C4-2B (cell line): ENCODE results near the gene STK40.
A peak's percentile ranks its signal among the peaks of the same experiment; 100 is the strongest.

Source experiments
- H3K27ac ChIP-seq: fragments of 450-650 bp; 2 replicates; pipeline ENCODE4 v1.5.1; 2017
- ZFX ChIP-seq: fragments of 450-650 bp; IDR thresholded peaks from 2 replicates; pipeline ENCODE4 v1.6.1; 2017
- TF ChIP-seq, protein P1 (sequence below): fragments of 450-650 bp; conservative IDR thresholded peaks from 2 replicates; pipeline ENCODE4 v1.5.1; 2017; ENCODE audit warnings: mild to moderate bottlenecking

STK40 gene

DNA sequence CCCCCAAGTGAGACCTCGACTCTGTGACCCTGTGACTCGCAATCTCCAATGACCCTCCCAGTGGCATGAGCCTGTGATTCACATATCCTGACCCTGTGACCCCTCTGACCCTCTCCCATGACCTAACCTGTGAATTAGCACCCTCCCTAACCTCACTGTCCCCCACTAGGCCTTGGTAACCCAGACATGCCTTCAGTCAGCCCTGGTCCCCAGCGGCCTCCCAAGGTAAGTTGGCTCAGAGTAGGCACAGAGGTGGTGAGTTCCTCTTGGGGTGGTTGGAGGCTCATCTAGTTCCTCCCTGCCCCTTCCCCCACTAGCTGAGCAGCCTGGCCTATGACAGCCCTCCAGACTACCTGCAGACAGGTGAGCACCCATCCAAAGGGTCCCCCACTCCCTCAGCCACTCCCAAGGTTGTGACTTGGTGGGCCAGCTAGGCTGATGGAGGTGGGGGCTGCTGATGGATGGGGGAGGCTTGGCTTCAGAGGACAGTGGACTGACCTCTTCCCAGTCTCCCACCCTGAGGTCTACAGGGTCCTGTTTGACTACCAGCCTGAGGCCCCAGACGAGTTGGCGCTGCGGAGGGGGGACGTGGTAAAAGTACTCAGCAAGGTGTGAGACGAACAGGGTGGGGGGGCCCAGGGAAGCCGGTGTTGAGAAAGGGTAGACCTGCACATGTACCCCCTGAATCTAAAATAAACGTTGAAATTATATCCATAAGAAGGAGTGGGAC lies 78.0 kb downstream of the STK40 start:
- TF ChIP-seq, protein P1, sequence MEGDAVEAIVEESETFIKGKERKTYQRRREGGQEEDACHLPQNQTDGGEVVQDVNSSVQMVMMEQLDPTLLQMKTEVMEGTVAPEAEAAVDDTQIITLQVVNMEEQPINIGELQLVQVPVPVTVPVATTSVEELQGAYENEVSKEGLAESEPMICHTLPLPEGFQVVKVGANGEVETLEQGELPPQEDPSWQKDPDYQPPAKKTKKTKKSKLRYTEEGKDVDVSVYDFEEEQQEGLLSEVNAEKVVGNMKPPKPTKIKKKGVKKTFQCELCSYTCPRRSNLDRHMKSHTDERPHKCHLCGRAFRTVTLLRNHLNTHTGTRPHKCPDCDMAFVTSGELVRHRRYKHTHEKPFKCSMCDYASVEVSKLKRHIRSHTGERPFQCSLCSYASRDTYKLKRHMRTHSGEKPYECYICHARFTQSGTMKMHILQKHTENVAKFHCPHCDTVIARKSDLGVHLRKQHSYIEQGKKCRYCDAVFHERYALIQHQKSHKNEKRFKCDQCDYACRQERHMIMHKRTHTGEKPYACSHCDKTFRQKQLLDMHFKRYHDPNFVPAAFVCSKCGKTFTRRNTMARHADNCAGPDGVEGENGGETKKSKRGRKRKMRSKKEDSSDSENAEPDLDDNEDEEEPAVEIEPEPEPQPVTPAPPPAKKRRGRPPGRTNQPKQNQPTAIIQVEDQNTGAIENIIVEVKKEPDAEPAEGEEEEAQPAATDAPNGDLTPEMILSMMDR, result no peak
- peak overlapping the region; percentile 70; the same call in 1 of the 2 replicates for H3K27ac ChIP-seq

DNA sequence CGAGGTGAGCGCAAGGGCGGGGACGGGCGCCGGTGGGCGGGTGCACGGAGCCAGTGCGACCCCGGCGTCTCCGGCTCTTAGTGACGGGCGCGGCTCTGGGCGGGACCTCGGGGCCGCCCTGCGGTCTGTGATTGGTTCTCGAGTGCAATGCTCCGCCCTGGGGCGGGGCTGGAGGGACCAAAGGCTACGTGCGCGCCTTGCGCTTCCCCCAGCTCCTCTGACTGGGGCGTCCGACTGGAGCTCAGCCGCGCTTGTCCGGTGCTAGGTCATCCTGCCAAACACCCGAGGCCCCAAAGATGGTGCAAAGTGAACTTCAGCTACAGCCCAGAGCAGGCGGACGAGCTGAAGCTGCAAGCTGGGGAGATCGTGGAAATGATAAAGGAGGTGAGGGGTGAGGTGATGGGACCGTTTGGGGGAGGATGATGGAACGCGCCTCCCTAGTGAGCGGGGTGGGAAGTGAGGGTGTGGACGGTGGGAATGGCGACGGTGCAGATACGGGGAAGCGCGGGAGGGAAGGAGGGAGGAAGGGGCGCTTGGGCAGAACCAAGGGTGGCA lies 78.7 kb downstream of the STK40 start:
- H3K27ac ChIP-seq, result peak overlapping the region; percentile 70
- TF ChIP-seq, protein P1, result no peak
- no peak for TF ChIP-seq ZFX

DNA sequence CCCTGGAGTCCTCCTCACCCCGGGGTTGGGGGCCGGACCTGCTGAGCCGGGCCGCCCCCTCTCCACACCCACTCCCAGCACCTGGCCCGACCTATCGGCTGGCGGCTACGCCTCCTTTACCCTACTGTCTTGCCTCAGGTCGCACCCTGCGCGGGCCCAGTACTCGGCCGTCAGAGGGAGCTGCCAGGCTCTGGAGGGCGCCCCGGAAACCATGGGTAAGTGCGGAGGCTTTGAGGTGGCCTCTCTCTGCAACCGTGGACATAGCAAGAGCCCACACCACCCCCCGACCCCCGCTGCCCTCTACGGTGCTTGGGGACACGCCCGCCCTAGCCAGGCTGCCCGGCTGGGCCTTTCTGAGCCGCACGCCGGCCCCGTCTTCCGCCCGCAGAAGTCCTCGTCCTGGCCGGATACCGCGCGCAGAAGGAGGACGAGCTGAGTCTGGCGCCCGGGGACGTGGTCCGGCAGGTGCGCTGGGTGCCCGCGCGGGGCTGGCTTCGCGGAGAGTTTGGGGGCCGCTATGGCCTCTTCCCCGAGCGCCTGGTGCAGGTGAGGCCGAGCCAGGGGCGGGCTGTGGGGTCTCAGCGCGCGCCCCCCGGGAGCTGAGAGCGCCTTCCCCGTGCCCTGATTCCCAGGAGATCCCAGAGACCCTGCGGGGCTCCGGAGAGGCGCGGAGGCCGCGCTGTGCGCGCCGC lies 79.4 kb downstream of the STK40 start, which contains the start of gene SH3D21:
Gene SH3D21, plus strand, starts transcription at position 159 of the 692 bp plus-strand sequence. Its CDS starts 53 bp downstream, at position 212.
- H3K27ac ChIP-seq, result peak within 1 kb of the TSS; percentile 70
- TF ChIP-seq, protein P1, result no peak
- TF ChIP-seq ZFX, result peak; percentile 47; the same call in 1 of the 2 replicates

DNA sequence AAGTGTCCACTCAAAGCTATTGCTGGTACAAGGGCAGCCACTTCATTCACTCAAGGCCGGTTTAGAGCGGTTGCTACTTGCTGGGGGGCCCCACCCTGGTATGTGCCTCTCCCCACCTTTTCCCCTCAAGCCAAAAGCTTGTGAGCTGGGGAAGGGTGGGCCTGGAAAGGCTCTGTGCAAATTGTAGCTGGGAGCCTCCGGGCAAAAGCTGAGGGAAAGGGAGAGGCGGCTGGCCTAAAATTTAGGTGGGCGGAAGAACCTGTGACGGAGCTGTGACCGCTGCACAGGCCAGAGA lies 79.9 kb downstream of the STK40 start:
- H3K27ac ChIP-seq, result peak overlapping the region; percentile 70
- no peak for TF ChIP-seq ZFX
- TF ChIP-seq, protein P1, result no peak

DNA sequence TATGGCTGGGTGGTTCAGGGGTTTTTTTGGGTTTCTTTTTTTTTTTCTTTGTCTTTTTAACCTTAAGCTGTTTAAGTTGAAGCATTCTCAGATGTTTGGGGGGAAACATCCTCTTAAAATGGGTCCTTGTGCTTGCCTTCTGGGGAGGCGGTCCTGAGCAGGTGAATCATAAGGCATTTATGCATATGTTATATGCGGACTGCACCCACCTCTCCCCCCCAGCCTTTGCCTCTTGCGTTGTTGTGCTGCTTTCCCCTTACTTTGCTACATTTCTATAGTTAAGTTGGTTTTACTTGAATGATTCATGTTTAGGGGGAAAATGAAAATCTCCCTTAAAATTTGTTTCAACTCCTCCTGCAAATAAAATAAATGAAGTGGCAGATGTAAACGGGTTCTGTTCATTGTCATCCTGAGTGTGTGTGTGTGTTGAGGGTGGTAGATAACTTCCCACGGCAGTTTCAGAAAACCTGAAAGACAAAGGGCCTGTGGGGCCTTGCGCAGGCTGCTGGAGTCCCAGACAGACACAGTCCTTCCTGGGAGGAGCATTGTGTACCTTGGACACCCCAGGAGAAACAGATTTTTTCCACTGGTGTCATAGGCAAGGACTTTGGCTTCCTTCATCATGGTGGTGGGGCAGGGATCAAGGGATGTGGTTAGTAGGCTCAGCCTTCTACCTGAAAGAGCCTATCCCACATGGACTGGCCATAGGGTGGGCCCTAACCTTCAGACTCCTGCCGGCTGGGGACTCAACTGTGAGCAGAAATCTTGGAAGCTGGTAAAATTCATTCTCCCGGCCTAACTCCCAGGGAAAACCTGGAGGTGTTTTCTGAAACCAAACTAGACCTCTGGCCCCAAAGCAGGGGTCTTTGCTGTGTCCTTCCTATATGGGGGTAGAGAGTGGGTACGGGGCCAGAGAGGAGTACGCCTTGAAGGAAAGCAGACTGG lies 80.5 kb downstream of the STK40 start:
- peak overlapping the region; percentile 70 for H3K27ac ChIP-seq
- TF ChIP-seq, protein P1, result no peak
- TF ChIP-seq ZFX, result no peak

DNA sequence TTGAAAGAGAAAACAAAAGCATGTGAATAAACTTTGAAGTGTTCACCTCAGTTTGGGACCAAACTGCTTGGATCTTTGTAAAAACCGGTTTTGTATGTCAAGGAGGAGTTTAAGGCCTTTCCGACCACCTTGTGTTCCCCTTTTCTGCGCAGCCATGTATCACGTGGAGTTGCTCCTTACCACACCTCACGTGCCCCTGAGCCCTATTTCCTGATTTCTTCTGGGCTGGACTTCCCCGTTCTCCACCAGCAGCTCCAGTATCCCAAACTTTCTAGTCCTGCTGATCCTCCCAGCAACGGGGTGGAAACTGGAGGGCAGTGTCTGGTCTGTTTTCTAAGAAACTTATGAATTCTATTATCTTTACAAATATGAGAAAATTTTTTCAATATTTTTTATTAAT lies 81.2 kb downstream of the STK40 start:
- H3K27ac ChIP-seq, result no peak overlapping the region

More for the DNA sequence above, 81.2 kb downstream of the STK40 start:
- TF ChIP-seq ZFX, result no peak
- TF ChIP-seq, protein P1, result no peak
